Panc1 (cell line): Measurements from ENCODE around the gene UBTF.

Source experiments
- CTCF ChIP-seq: fragments of 450-650 bp; IDR thresholded peaks from 2 replicates; pipeline ENCODE4 v1.5.1; 2017; ENCODE audit warnings: mild to moderate bottlenecking
- POLR2AphosphoS5 ChIP-seq: IDR thresholded peaks from 2 replicates; pipeline ENCODE4 v1.6.1; 2012; ENCODE audit warnings: mild to moderate bottlenecking, low read depth, low read length, moderate library complexity
- SIN3A ChIP-seq: IDR thresholded peaks from 2 replicates; pipeline ENCODE4 v1.6.1; 2012; ENCODE audit warnings: low read depth, mild to moderate bottlenecking, low read length, moderate library complexity, borderline replicate concordance; ENCODE audit not compliant: insufficient read depth
- TCF7L2 ChIP-seq: IDR thresholded peaks from 2 replicates; pipeline ENCODE4 v1.6.1; 2011; ENCODE audit warnings: mild to moderate bottlenecking, low read depth, low read length, inconsistent platforms
- TF ChIP-seq, protein P1 (sequence below), 2 experiments: IDR thresholded peaks; 2 replicates each; pipeline ENCODE4 v1.6.1; 2011 to 2012; ENCODE audit warnings: low read depth in 2 of 2, control low read depth in 1 of 2, low read length in 1 of 2, mild to moderate bottlenecking in 1 of 2, moderate library complexity in 1 of 2; ENCODE audit not compliant: insufficient read depth in 1 of 2

DNA sequence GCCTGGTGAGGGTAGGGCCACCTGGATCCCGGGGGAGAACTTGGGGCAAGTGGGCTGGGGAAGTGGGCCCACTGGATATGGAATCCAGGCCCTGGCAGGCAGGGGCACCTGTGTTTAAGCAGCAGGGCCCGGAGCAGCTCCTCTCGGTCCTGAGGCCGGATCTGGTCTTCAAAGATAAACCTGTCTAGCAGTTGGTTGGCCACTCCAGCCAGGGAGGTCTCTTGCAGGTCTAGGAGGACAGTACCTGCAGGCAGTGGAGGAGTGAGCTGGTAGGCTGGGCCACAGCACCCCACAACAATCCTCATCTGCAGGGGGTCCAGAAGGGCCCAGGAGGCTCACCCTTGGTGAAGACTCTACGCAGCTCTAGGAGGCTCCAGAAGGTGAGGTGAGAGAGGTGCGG lies 40.8 kb upstream of the UBTF start:
- TF ChIP-seq CTCF (no peak), POLR2AphosphoS5 (no peak), SIN3A (no peak), TCF7L2 (no peak)
- TF ChIP-seq, protein P1, sequence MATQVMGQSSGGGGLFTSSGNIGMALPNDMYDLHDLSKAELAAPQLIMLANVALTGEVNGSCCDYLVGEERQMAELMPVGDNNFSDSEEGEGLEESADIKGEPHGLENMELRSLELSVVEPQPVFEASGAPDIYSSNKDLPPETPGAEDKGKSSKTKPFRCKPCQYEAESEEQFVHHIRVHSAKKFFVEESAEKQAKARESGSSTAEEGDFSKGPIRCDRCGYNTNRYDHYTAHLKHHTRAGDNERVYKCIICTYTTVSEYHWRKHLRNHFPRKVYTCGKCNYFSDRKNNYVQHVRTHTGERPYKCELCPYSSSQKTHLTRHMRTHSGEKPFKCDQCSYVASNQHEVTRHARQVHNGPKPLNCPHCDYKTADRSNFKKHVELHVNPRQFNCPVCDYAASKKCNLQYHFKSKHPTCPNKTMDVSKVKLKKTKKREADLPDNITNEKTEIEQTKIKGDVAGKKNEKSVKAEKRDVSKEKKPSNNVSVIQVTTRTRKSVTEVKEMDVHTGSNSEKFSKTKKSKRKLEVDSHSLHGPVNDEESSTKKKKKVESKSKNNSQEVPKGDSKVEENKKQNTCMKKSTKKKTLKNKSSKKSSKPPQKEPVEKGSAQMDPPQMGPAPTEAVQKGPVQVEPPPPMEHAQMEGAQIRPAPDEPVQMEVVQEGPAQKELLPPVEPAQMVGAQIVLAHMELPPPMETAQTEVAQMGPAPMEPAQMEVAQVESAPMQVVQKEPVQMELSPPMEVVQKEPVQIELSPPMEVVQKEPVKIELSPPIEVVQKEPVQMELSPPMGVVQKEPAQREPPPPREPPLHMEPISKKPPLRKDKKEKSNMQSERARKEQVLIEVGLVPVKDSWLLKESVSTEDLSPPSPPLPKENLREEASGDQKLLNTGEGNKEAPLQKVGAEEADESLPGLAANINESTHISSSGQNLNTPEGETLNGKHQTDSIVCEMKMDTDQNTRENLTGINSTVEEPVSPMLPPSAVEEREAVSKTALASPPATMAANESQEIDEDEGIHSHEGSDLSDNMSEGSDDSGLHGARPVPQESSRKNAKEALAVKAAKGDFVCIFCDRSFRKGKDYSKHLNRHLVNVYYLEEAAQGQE (IDR thresholded peaks at IDR 0.05; ENCODE audit: insufficient read depth in 1 of 2, low read depth in 2 of 2, low read length in 1 of 2): no peak
